H9 (cell line): ENCODE data around the gene ZMYND8. TPM values are rescaled to one million over a fixed set of nuclear protein-coding genes. Genes with fewer than 3 reads are reported as not detected.

Experiments
- DNase-seq: peaks from one replicate; pipeline ENCODE4 v3.0.0-alpha.2; 2017
- H2AFZ ChIP-seq: one replicate; pipeline ENCODE4 v1.6.1; 2013; ENCODE audit warnings: mild to moderate bottlenecking, low read length, control low read depth, moderate library complexity
- H2AK5ac ChIP-seq: 2 replicates; pipeline ENCODE4 v1.6.1; 2013; ENCODE audit warnings: low read length, control low read depth, mixed read lengths; ENCODE audit not compliant: insufficient read length
- H2BK120ac ChIP-seq: one replicate; pipeline ENCODE4 v1.6.1; 2013; ENCODE audit warnings: low read depth, mild to moderate bottlenecking, low read length, control low read depth, inconsistent platforms; ENCODE audit not compliant: poor library complexity, severe bottlenecking
- H2BK12ac ChIP-seq: 2 replicates; pipeline ENCODE4 v1.6.1; 2013; ENCODE audit warnings: low read length, control low read depth, mixed read lengths, low read depth; ENCODE audit not compliant: insufficient read length
- H2BK15ac ChIP-seq: 2 replicates; pipeline ENCODE4 v1.6.1; 2013; ENCODE audit warnings: low read depth, low read length, control low read depth
- H2BK20ac ChIP-seq: one replicate; pipeline ENCODE4 v1.6.1; 2013; ENCODE audit warnings: low read depth, mild to moderate bottlenecking, low read length, control low read depth, inconsistent platforms; ENCODE audit not compliant: poor library complexity, severe bottlenecking
- H2BK5ac ChIP-seq: 2 replicates; pipeline ENCODE4 v1.6.1; 2013; ENCODE audit warnings: low read length, control low read depth, mixed read lengths; ENCODE audit not compliant: insufficient read length
- H3K14ac ChIP-seq: 2 replicates; pipeline ENCODE4 v1.6.1; 2013; ENCODE audit warnings: low read length, control low read depth; ENCODE audit not compliant: insufficient read depth
- H3K18ac ChIP-seq: 2 replicates; pipeline ENCODE4 v1.6.1; 2013; ENCODE audit warnings: low read depth, mild to moderate bottlenecking, mixed read lengths, low read length, control low read depth; ENCODE audit not compliant: insufficient read length
- H3K23ac ChIP-seq: 2 replicates; pipeline ENCODE4 v1.6.1; 2013; ENCODE audit warnings: low read length, control low read depth, mixed read lengths, low read depth; ENCODE audit not compliant: insufficient read length
- H3K23me2 ChIP-seq: 2 replicates; pipeline ENCODE4 v1.6.1; 2013; ENCODE audit warnings: low read depth, mild to moderate bottlenecking, mixed read lengths, low read length, control low read depth; ENCODE audit not compliant: insufficient read length, poor library complexity, severe bottlenecking
- H3K27ac ChIP-seq: 2 replicates; pipeline ENCODE4 v1.5.1; 2013; ENCODE audit warnings: low read length, control low read depth, mixed read lengths, low read depth; ENCODE audit not compliant: insufficient read length
- H3K27me3 ChIP-seq: 2 replicates; pipeline ENCODE4 v1.6.1; 2013; ENCODE audit warnings: low read length, control low read depth, inconsistent platforms; ENCODE audit not compliant: insufficient read depth
- H3K4ac ChIP-seq: 2 replicates; pipeline ENCODE4 v1.6.1; 2013; ENCODE audit warnings: low read depth, mild to moderate bottlenecking, control low read depth, inconsistent platforms, low read length, moderate library complexity
- H3K4me1 ChIP-seq: 2 replicates; pipeline ENCODE4 v1.6.1; 2013; ENCODE audit warnings: low read length, control low read depth, inconsistent platforms; ENCODE audit not compliant: insufficient read depth
- H3K4me2 ChIP-seq: 2 replicates; pipeline ENCODE4 v1.6.1; 2013; ENCODE audit warnings: low read length, control low read depth, mixed read lengths; ENCODE audit not compliant: insufficient read length, insufficient read depth
- H3K56ac ChIP-seq: 2 replicates; pipeline ENCODE4 v1.6.1; 2013; ENCODE audit warnings: low read depth, mild to moderate bottlenecking, mixed read lengths, low read length, control low read depth; ENCODE audit not compliant: insufficient read length
- H3K79me1 ChIP-seq: 2 replicates; pipeline ENCODE4 v1.6.1; 2013; ENCODE audit warnings: low read depth, mild to moderate bottlenecking, moderate library complexity, low read length, control low read depth, inconsistent platforms; ENCODE audit not compliant: insufficient read depth, poor library complexity, severe bottlenecking
- H3K79me2 ChIP-seq: 2 replicates; pipeline ENCODE4 v1.6.1; 2013; ENCODE audit warnings: low read length, control low read depth, inconsistent platforms; ENCODE audit not compliant: insufficient read depth
- H3K9ac ChIP-seq: 2 replicates; pipeline ENCODE4 v1.6.1; 2013; ENCODE audit warnings: low read length, control low read depth, mixed read lengths; ENCODE audit not compliant: insufficient read length; ENCODE audit errors: extremely low read depth
- H3K9me3 ChIP-seq: one replicate; pipeline ENCODE4 v1.6.1; 2013; ENCODE audit warnings: low read depth, low read length, inconsistent platforms; ENCODE audit not compliant: control insufficient read depth
- H3T11ph ChIP-seq: one replicate; pipeline ENCODE4 v1.6.1; 2013; ENCODE audit warnings: mild to moderate bottlenecking, low read length, control low read depth, inconsistent platforms
- H4K20me1 ChIP-seq: one replicate; pipeline ENCODE4 v1.6.1; 2013; ENCODE audit not compliant: control insufficient read depth, insufficient read length, insufficient read depth
- H4K5ac ChIP-seq: 2 replicates; pipeline ENCODE4 v1.6.1; 2013; ENCODE audit warnings: low read depth, mild to moderate bottlenecking, mixed read lengths, low read length, control low read depth; ENCODE audit not compliant: insufficient read length
- H4K8ac ChIP-seq: replicated peaks from 2 replicates; pipeline ENCODE4 v1.6.1; 2013; ENCODE audit warnings: low read length, control low read depth, mixed read lengths, low read depth; ENCODE audit not compliant: insufficient read length
- H4K91ac ChIP-seq: 2 replicates; pipeline ENCODE4 v1.6.1; 2013; ENCODE audit warnings: low read depth, mild to moderate bottlenecking, moderate library complexity, mixed read lengths, low read length, control low read depth; ENCODE audit not compliant: insufficient read length
- H3K27ac Mint-ChIP-seq, 3 experiments: 2 replicates in 2 of 3; 3 replicates in 1 of 3; pipeline ENCODE4 v1.8.0; 2020 to 2021; ENCODE audit warnings: mixed read lengths in 3 of 3, mild to moderate bottlenecking in 1 of 3, moderate library complexity in 1 of 3
- H3K27me3 Mint-ChIP-seq: 2 replicates; pipeline ENCODE4 v1.8.0; 2021; ENCODE audit warnings: low read depth, mild to moderate bottlenecking, moderate library complexity, mixed read lengths
- H3K36me3 Mint-ChIP-seq, 3 experiments: 2 replicates in 2 of 3; 3 replicates in 1 of 3; pipeline ENCODE4 v1.8.0; 2020 to 2021; ENCODE audit warnings: low read depth in 3 of 3, mixed read lengths in 3 of 3; ENCODE audit not compliant: insufficient read depth in 1 of 3
- H3K4me1 Mint-ChIP-seq, 2 experiments: 2 replicates each; pipeline ENCODE4 v1.8.0; 2020; ENCODE audit warnings: mixed read lengths in 2 of 2
- H3K4me3 Mint-ChIP-seq, 2 experiments: 2 replicates in 1 of 2; 3 replicates in 1 of 2; pipeline ENCODE4 v1.8.0; 2020 to 2021; ENCODE audit warnings: mild to moderate bottlenecking in 2 of 2, mixed read lengths in 2 of 2, moderate library complexity in 1 of 2
- H3K9me3 Mint-ChIP-seq, 2 experiments: 2 replicates in 1 of 2; 3 replicates in 1 of 2; pipeline ENCODE4 v1.8.0; 2020; ENCODE audit warnings: mild to moderate bottlenecking in 2 of 2, mixed read lengths in 2 of 2, moderate library complexity in 1 of 2
- CTCF ChIP-seq: fragments of 200-600 bp; sonication (generic); conservative IDR thresholded peaks from 3 replicates; pipeline ENCODE4 v1.8.0; 2021; ENCODE audit warnings: antibody characterized with exemption, mild to moderate bottlenecking
- WGBS: extraction: QIAGEN DNeasy Blood & Tissue Kit; methylation state at CpG from one replicate; pipeline ENCODE4 v1.1.7; 2013; ENCODE audit warnings: missing lambda C conversion rate, low lambda C conversion rate, mixed read lengths; ENCODE audit not compliant: insufficient read length; ENCODE audit errors: extremely low coverage; 5-methylcytosine and 5-hydroxymethylcytosine counted together
- total RNA-seq: library from RNA; stranded (reverse); gene quantifications from 2 replicates; pipeline ENCODE4 v1.2.1, GENCODE V29; 2021

ZMYND8 gene
- total RNA-seq, 1 experiment from 2014 or later, result 158 TPM

- no peak for DNase-seq
- H2BK12ac ChIP-seq, result no peak overlapping the region
- H3K9me3 ChIP-seq, result no peaks in the 10 kb centered on the region
- H2BK15ac ChIP-seq, result no peak overlapping the region
- no peaks in the 10 kb centered on the region for H4K20me1 ChIP-seq
- Mint-ChIP-seq H3K4me3 (no peak overlapping the region), H3K36me3 (peaks cover 57 to 96% (median 95%) of the 10 kb centered on the region in 3 experiments), H3K27ac (peak overlapping the region in 2 of 3 experiments; percentile 6 to 61; a peak in 5 of 7 replicates), H3K4me1 (peaks cover 12 to 22% of the 10 kb centered on the region in 2 experiments; a peak in 3 of 4 replicates), H3K27me3 (no peaks in the 10 kb centered on the region), H3K9me3 (no peaks in the 10 kb centered on the region)
- H3K14ac ChIP-seq, result no peak overlapping the region
- TF ChIP-seq CTCF, result no peak
- H3K79me1 ChIP-seq, result peaks cover 3% of the 10 kb centered on the region
- no peaks in the 10 kb centered on the region for H3K79me2 ChIP-seq
- H3K27ac ChIP-seq, result no peak overlapping the region
- no peak overlapping the region for H2BK120ac ChIP-seq
- H3K18ac ChIP-seq, result no peak overlapping the region
- H3K27me3 ChIP-seq, result no peaks in the 10 kb centered on the region
- H3K4ac ChIP-seq, result no peak overlapping the region
- WGBS, result no CpG with 5 or more reads among the region's 3 CpGs
- H3T11ph ChIP-seq, result no peak overlapping the region
- no peak overlapping the region for H2AK5ac ChIP-seq
- H2AFZ ChIP-seq, result no peak overlapping the region
- no peaks in the 10 kb centered on the region; the same call in 1 of the 2 replicates for H3K4me1 ChIP-seq
- no peak overlapping the region for H3K4me2 ChIP-seq
- H3K23me2 ChIP-seq, result no peaks in the 10 kb centered on the region
- no peak overlapping the region for H2BK20ac ChIP-seq
- no peak overlapping the region for H4K91ac ChIP-seq
- no peak overlapping the region for H3K23ac ChIP-seq
- H3K9ac ChIP-seq, result no peak overlapping the region
- no peak overlapping the region for H3K56ac ChIP-seq
- no peak overlapping the region for H2BK5ac ChIP-seq
- no peak overlapping the region for H4K5ac ChIP-seq
- H4K8ac ChIP-seq, result no peak overlapping the region
Observed at GRCh38 chr20:47280668-47281067, 75.8 kb downstream of the ZMYND8 start.
